HG03095 (cell line): ENCODE results near the gene GDA.

Source experiments
- ATAC-seq: cut with Tn5 transposase; IDR thresholded peaks from one replicate; pipeline ENCODE4 v1.9.1; 2021; ENCODE audit warnings: moderate library complexity; ENCODE audit not compliant: unreplicated experiment

GDA gene

GRCh38 chr9:72150127-72150526 is 887 bp downstream of the GDA start:
- ATAC-seq, result no peak

- ATAC-seq, result no peak
Observed at GRCh38 chr9:72150661-72151060, 1.4 kb downstream of the GDA start.

- ATAC-seq, result no peak
Observed at GRCh38 chr9:72151104-72151503, 1.9 kb downstream of the GDA start.

GRCh38 chr9:72154468-72155285 is 5.4 kb downstream of the GDA start:
- ATAC-seq, result peak; percentile 82

- ATAC-seq, result no peak
Observed at GRCh38 chr9:72155301-72155700, 6.1 kb downstream of the GDA start.

- no peak for ATAC-seq
Observed at GRCh38 chr9:72156586-72156985, 7.3 kb downstream of the GDA start.

- no peak for ATAC-seq
Observed at GRCh38 chr9:72158680-72159079, 9.4 kb downstream of the GDA start.

GRCh38 chr9:72160446-72161123 is 11.3 kb downstream of the GDA start:
- no peak for ATAC-seq

- no peak for ATAC-seq
Observed at GRCh38 chr9:72165326-72165725, 16.1 kb downstream of the GDA start.

GRCh38 chr9:72165821-72166547 is 16.7 kb downstream of the GDA start:
- no peak for ATAC-seq

GRCh38 chr9:72168075-72168474 is 18.8 kb downstream of the GDA start:
- no peak for ATAC-seq

- ATAC-seq, result no peak
Observed at GRCh38 chr9:72169178-72169577, 19.9 kb downstream of the GDA start.

- no peak for ATAC-seq
Observed at GRCh38 chr9:72173080-72173479, 23.8 kb downstream of the GDA start.

- no peak for ATAC-seq
Observed at GRCh38 chr9:72185561-72185960, 36.3 kb downstream of the GDA start.

GRCh38 chr9:72187121-72187695 is 38.0 kb downstream of the GDA start:
- ATAC-seq, result no peak

- no peak for ATAC-seq
Observed at GRCh38 chr9:72188232-72188631, 39.0 kb downstream of the GDA start.

GRCh38 chr9:72193478-72193881 is 44.2 kb downstream of the GDA start:
- peak; percentile 84 for ATAC-seq

- no peak for ATAC-seq
Observed at GRCh38 chr9:72199238-72199637, 50.0 kb downstream of the GDA start.

GRCh38 chr9:72200452-72200851 is 51.2 kb downstream of the GDA start:
- no peak for ATAC-seq

GRCh38 chr9:72202009-72202408 is 52.8 kb downstream of the GDA start:
- no peak for ATAC-seq

- peak; percentile 62 for ATAC-seq
Observed at GRCh38 chr9:72203205-72203803, 54.1 kb downstream of the GDA start.
